Amygdala (tissue), 56 donors: Measurements from ENCODE around the gene FBXL2.
"Not testable (repeated sequence)": the region's sequence is repeated elsewhere in the genome, so short reads cannot be mapped to it uniquely, and the experiment has no call there.

Experiments
- DNase-seq, 56 donors: peaks; one replicate each; lab custom pipeline; 2025; lab: John Stamatoyannopoulos, UW

FBXL2 gene

GRCh38 chr3:33425453-33425852 lies 148.2 kb downstream of the FBXL2 start:
- no peak for DNase-seq

GRCh38 chr3:33426068-33426467 lies 148.8 kb downstream of the FBXL2 start:
- no peak for DNase-seq

GRCh38 chr3:33426630-33427317 lies 149.5 kb downstream of the FBXL2 start:
- no peak for DNase-seq

- DNase-seq: no peak
Measured at GRCh38 chr3:33428734-33429133, 151.5 kb downstream of the FBXL2 start.

- DNase-seq: not testable (repeated sequence)
Measured at GRCh38 chr3:33429306-33429705, 152.1 kb downstream of the FBXL2 start.

- no peak for DNase-seq
Measured at GRCh38 chr3:33430061-33430460, 152.8 kb downstream of the FBXL2 start.

GRCh38 chr3:33430571-33430970 lies 153.3 kb downstream of the FBXL2 start:
- DNase-seq: no peak

GRCh38 chr3:33433843-33434242 lies 156.6 kb downstream of the FBXL2 start:
- no peak for DNase-seq
